ENCODE measurements around the gene IFNGR2.
A peak's percentile ranks its signal among the peaks of the same experiment; 100 is the strongest.

Gene IFNGR2

GRCh38 chr21:33479679-33480480, 76.7 kb downstream of the IFNGR2 start, which contains the start of gene TMEM50B (continued):
- peak; percentile 65 for TF ChIP-seq ZNF76 (tag by site-specific recombination; IDR thresholded peaks at IDR 0.05; ENCODE audit: borderline replicate concordance, low read depth)
- TF ChIP-seq ZNF24 (tag by site-specific recombination; IDR thresholded peaks at IDR 0.05) = 0 out of 2 replicates have a peak, but pooled peaks have one; percentile 15
- TF ChIP-seq ELK4 (IDR thresholded peaks at IDR 0.05; ENCODE audit: borderline replicate concordance, low read depth, low read length) = no peak
- peak; percentile 16; the same call in 1 of the 2 replicates for TF ChIP-seq KLF7 (tag by site-specific recombination; IDR thresholded peaks at IDR 0.05; ENCODE audit: borderline replicate concordance)
- TF ChIP-seq ZNF391 (tag by site-specific recombination; IDR thresholded peaks at IDR 0.05; ENCODE audit: borderline replicate concordance, low read depth) = peak; percentile 65
- TF ChIP-seq ZFHX2 (tag by site-specific recombination; conservative IDR thresholded peaks at IDR 0.05) = peak; percentile 87
- peak; percentile 43; the same call in 1 of the 2 replicates for TF ChIP-seq ZNF629 (tag by site-specific recombination; IDR thresholded peaks at IDR 0.05)
- TF ChIP-seq ZNF335 (tag by site-specific recombination; conservative IDR thresholded peaks at IDR 0.05) = peak; percentile 54; the same call in 1 of the 2 replicates
- no peak for TF ChIP-seq ZNF398 (tag by site-specific recombination; IDR thresholded peaks at IDR 0.05)
- TF ChIP-seq ZNF776 (tag by site-specific recombination; IDR thresholded peaks at IDR 0.05; ENCODE audit: borderline replicate concordance) = no peak
- TF ChIP-seq KLF9 (tag by site-specific recombination; IDR thresholded peaks at IDR 0.05; ENCODE audit: low read depth) = peak; percentile 53; the same call in 1 of the 2 replicates
- TF ChIP-seq PRDM10 (tag by site-specific recombination; IDR thresholded peaks at IDR 0.05) = peak; percentile 77
- TF ChIP-seq GLIS1 (tag by site-specific recombination; IDR thresholded peaks at IDR 0.05) = peak; percentile 90
- TF ChIP-seq ZNF394 (tag by site-specific recombination; IDR thresholded peaks at IDR 0.05; ENCODE audit: borderline replicate concordance) = peak; percentile 69
- TF ChIP-seq ZNF692 (tag by site-specific recombination; IDR thresholded peaks at IDR 0.05) = peak; percentile 63; the same call in 1 of the 2 replicates
- peak; percentile 73; the same call in 1 of the 2 replicates for TF ChIP-seq ZEB2 (tag by site-specific recombination; IDR thresholded peaks at IDR 0.05)
- TF ChIP-seq ZNF280D (tag by site-specific recombination; IDR thresholded peaks at IDR 0.05) = no peak
- peak; percentile 98 for TF ChIP-seq ZNF600 (tag by site-specific recombination; IDR thresholded peaks at IDR 0.05)
- peak; percentile 52; the same call in 1 of the 2 replicates for TF ChIP-seq ZIC2 (tag by site-specific recombination; IDR thresholded peaks at IDR 0.05)
- TF ChIP-seq TSHZ1 (tag by site-specific recombination; IDR thresholded peaks at IDR 0.05; ENCODE audit: borderline replicate concordance) = 0 out of 2 replicates have a peak, but pooled peaks have one; percentile 8
